ENCODE data around the gene SLC30A9.
A peak's percentile ranks its signal among the peaks of the same experiment; 100 is the strongest.

The SLC30A9 gene

DNA sequence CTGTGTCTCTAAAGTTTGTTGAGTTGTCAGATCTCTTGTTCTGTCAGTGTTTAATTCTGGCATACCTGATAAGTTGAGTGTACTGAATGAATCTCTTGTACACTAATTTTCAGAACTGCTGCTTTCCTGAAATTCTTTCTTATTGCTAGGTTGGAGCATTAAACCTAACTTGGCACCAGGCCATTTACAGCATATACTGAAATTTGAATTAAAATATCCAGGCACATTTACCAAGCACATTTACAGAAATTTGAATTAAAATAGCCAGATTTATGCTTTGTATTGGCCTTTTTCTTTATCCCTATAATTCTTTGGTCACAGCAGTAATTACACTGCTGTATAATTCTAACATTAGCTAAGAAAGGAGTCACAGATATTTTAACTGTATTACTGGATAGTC, 46.2 kb upstream of the SLC30A9 start:
- 0 out of 2 replicates have a peak, but pooled peaks cover 4% of the 10 kb centered on the region for H3F3A ChIP-seq (ENCODE audit: insufficient read depth)
- H3K27ac ChIP-seq (ENCODE audit: low read depth, low read length), result no peak overlapping the region
- no peak overlapping the region for H3K4me2 ChIP-seq (ENCODE audit: low read depth, low read length, poor library complexity, severe bottlenecking)
- TF ChIP-seq, protein P1, sequence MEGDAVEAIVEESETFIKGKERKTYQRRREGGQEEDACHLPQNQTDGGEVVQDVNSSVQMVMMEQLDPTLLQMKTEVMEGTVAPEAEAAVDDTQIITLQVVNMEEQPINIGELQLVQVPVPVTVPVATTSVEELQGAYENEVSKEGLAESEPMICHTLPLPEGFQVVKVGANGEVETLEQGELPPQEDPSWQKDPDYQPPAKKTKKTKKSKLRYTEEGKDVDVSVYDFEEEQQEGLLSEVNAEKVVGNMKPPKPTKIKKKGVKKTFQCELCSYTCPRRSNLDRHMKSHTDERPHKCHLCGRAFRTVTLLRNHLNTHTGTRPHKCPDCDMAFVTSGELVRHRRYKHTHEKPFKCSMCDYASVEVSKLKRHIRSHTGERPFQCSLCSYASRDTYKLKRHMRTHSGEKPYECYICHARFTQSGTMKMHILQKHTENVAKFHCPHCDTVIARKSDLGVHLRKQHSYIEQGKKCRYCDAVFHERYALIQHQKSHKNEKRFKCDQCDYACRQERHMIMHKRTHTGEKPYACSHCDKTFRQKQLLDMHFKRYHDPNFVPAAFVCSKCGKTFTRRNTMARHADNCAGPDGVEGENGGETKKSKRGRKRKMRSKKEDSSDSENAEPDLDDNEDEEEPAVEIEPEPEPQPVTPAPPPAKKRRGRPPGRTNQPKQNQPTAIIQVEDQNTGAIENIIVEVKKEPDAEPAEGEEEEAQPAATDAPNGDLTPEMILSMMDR (IDR thresholded peaks at IDR 0.05; ENCODE audit: insufficient read depth, low read length, poor library complexity, severe bottlenecking), result no peak
- no peak for TF ChIP-seq EZH2phosphoT487 (conservative IDR thresholded peaks at IDR 0.05; ENCODE audit: low read length)
- no peaks in the 10 kb centered on the region for H3K27me3 ChIP-seq (ENCODE audit: low read length)
- H2AFZ ChIP-seq (ENCODE audit: low read depth, low read length, severe bottlenecking), result no peak overlapping the region
- peaks cover 71% of the 10 kb centered on the region for H3K36me3 ChIP-seq (ENCODE audit: low read length)
- H3K9me3 ChIP-seq (ENCODE audit: insufficient read depth, low read length), result no peaks in the 10 kb centered on the region
- peaks cover 10% of the 10 kb centered on the region for H4K20me1 ChIP-seq (ENCODE audit: low read depth, low read length)
- H3K9me2 ChIP-seq (replicated peaks; ENCODE audit: insufficient read depth, low read length), result no peaks in the 10 kb centered on the region
- no peak overlapping the region for H3K9ac ChIP-seq (ENCODE audit: low read length)
- H3K79me2 ChIP-seq (ENCODE audit: insufficient read depth, low read length), result peaks cover 52% of the 10 kb centered on the region
- H3K4me3 ChIP-seq (ENCODE audit: insufficient read depth, low read length, poor library complexity, severe bottlenecking), result no peak overlapping the region

DNA sequence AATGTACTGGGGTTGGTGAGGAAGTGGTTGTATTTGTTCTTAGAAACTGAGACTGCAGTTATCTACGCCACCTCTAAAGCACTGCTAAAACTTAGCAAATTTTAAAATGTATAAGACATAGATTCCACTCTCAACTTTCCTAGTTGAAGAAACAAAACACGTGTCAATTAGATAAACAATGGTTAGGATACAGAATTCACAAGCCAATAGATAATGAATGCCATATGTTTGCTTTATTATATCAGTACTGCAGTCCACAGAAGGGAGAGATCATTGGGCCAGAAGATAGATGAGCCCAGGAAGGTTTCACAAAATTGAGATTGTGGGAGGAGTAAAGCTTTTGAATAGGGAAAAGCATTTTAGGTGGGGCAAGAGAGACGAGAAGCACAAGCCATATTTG, 40.8 kb upstream of the SLC30A9 start:
- Histone ChIP-seq H3K4me3 (ENCODE audit: insufficient read depth, low read length, poor library complexity, severe bottlenecking) (no peak overlapping the region), H3K36me3 (ENCODE audit: low read length) (peaks cover 71% of the 10 kb centered on the region), H3K27ac (ENCODE audit: low read depth, low read length) (no peak overlapping the region), H3K9me3 (ENCODE audit: insufficient read depth, low read length) (no peaks in the 10 kb centered on the region), H2AFZ (ENCODE audit: low read depth, low read length, severe bottlenecking) (no peak overlapping the region), H3K79me2 (ENCODE audit: insufficient read depth, low read length) (peaks cover 12% of the 10 kb centered on the region), H4K20me1 (ENCODE audit: low read depth, low read length) (no peaks in the 10 kb centered on the region; the same call in 1 of the 2 replicates), H3K27me3 (ENCODE audit: low read length) (no peaks in the 10 kb centered on the region), H3F3A (ENCODE audit: insufficient read depth) (peaks cover 6% of the 10 kb centered on the region; the same call in 1 of the 2 replicates), H3K4me2 (ENCODE audit: low read depth, low read length, poor library complexity, severe bottlenecking) (no peak overlapping the region), H3K9me2 (replicated peaks; ENCODE audit: insufficient read depth, low read length) (no peaks in the 10 kb centered on the region), H3K9ac (ENCODE audit: low read length) (no peak overlapping the region)
- TF ChIP-seq EZH2phosphoT487 (conservative IDR thresholded peaks at IDR 0.05; ENCODE audit: low read length), result no peak
- TF ChIP-seq, protein P1 (IDR thresholded peaks at IDR 0.05; ENCODE audit: insufficient read depth, low read length, poor library complexity, severe bottlenecking), result no peak

DNA sequence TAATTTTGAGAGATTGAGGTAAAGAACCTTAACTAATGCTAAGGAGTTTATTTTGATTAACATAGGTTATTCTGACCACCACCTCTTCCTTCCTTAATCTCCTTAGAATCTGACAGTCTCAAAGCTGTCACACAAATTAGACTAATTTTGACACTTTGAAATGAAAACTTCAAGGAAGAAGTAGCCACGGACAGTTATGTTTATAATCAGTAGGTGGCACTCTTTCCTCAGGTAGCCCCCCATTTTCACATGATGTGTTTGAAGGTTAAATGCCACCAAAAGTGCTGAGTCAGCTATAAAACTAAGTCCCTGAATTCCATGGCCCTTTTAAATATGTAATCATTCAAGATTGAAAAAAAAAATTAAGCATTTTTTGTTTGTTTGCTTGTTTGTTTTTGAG, 32.7 kb upstream of the SLC30A9 start:
- Histone ChIP-seq H3K36me3 (ENCODE audit: low read length) (peaks cover 30% of the 10 kb centered on the region), H3K27me3 (ENCODE audit: low read length) (no peaks in the 10 kb centered on the region), H3K9ac (ENCODE audit: low read length) (no peak overlapping the region)

More for the DNA sequence above, 32.7 kb upstream of the SLC30A9 start:
- H3K9me3 ChIP-seq (ENCODE audit: insufficient read depth, low read length), result no peaks in the 10 kb centered on the region
- no peak overlapping the region for H3K27ac ChIP-seq (ENCODE audit: low read depth, low read length)
- no peak for TF ChIP-seq EZH2phosphoT487 (conservative IDR thresholded peaks at IDR 0.05; ENCODE audit: low read length)
- TF ChIP-seq, protein P1 (IDR thresholded peaks at IDR 0.05; ENCODE audit: insufficient read depth, low read length, poor library complexity, severe bottlenecking), result peak; percentile 25
- H3K4me2 ChIP-seq (ENCODE audit: low read depth, low read length, poor library complexity, severe bottlenecking), result no peak overlapping the region
- no peak overlapping the region for H2AFZ ChIP-seq (ENCODE audit: low read depth, low read length, severe bottlenecking)
- H3K9me2 ChIP-seq (replicated peaks; ENCODE audit: insufficient read depth, low read length), result no peaks in the 10 kb centered on the region
- peaks cover 45% of the 10 kb centered on the region for H3F3A ChIP-seq (ENCODE audit: insufficient read depth)
- no peaks in the 10 kb centered on the region for H4K20me1 ChIP-seq (ENCODE audit: low read depth, low read length)
- H3K4me3 ChIP-seq (ENCODE audit: insufficient read depth, low read length, poor library complexity, severe bottlenecking), result no peak overlapping the region
- no peaks in the 10 kb centered on the region for H3K79me2 ChIP-seq (ENCODE audit: insufficient read depth, low read length)

Data from SU-DHL-6 (cell line).